Fibroblast of lung (primary cell): Measurements from ENCODE around the gene GNAL. TPM values are rescaled to one million over a fixed set of nuclear protein-coding genes. Genes with fewer than 3 reads are reported as not detected.
A peak's percentile ranks its signal among the peaks of the same experiment; 100 is the strongest.

Experiments
- DNase-seq, 2 donors: peaks; one replicate each; pipeline versions ENCODE4 v3.0.0 to v3.0.0-alpha.2; 2010; ENCODE audit warnings: low read depth in 2 of 2
- H2AFZ ChIP-seq: 2 replicates; pipeline ENCODE4 v1.5.1; 2012; ENCODE audit warnings: low read length, control low read depth, inconsistent platforms
- H3K27ac ChIP-seq: 2 replicates; pipeline ENCODE4 v1.5.1; 2011; ENCODE audit warnings: low read length, control low read depth; ENCODE audit not compliant: insufficient read depth
- H3K27me3 ChIP-seq: 2 replicates; pipeline ENCODE4 v1.5.1; 2011; ENCODE audit warnings: mild to moderate bottlenecking, low read length; ENCODE audit not compliant: control insufficient read depth, insufficient read depth
- H3K36me3 ChIP-seq: 2 replicates; pipeline ENCODE4 v1.5.1; 2011; ENCODE audit warnings: low read length; ENCODE audit not compliant: control insufficient read depth, insufficient read depth
- H3K4me1 ChIP-seq: 2 replicates; pipeline ENCODE4 v1.5.1; 2011; ENCODE audit warnings: low read length; ENCODE audit not compliant: control insufficient read depth, insufficient read depth; ENCODE audit errors: extremely low read depth
- H3K4me2 ChIP-seq: 2 replicates; pipeline ENCODE4 v1.5.1; 2011; ENCODE audit warnings: low read length, control low read depth; ENCODE audit not compliant: insufficient read depth; ENCODE audit errors: extremely low read depth
- H3K4me3 ChIP-seq, 4 experiments: fragments of 200-600 bp in 1 of 4; sonication (generic) in 1 of 4; replicated peaks in 1 of 4; 2 replicates each; pipeline ENCODE4 v1.5.1; 2011 to 2016; ENCODE audit warnings: low read length in 4 of 4, low read depth in 3 of 4, mild to moderate bottlenecking in 3 of 4, control low read depth in 2 of 4, inconsistent platforms in 1 of 4, mixed read lengths in 1 of 4; ENCODE audit not compliant: insufficient read depth in 1 of 4; ENCODE audit errors: control extremely low read depth in 1 of 4
- H3K79me2 ChIP-seq: 2 replicates; pipeline ENCODE4 v1.5.1; 2012; ENCODE audit warnings: mild to moderate bottlenecking, low read length, inconsistent platforms; ENCODE audit not compliant: control insufficient read depth, insufficient read depth
- H3K9ac ChIP-seq: 2 replicates; pipeline ENCODE4 v1.5.1; 2011; ENCODE audit warnings: mild to moderate bottlenecking, low read length, control low read depth; ENCODE audit not compliant: insufficient read depth
- H3K9me3 ChIP-seq: 2 replicates; pipeline ENCODE4 v1.5.1; 2012; ENCODE audit warnings: low read depth, low read length; ENCODE audit not compliant: control insufficient read depth, insufficient read depth
- H4K20me1 ChIP-seq: 2 replicates; pipeline ENCODE4 v1.5.1; 2011; ENCODE audit warnings: low read length; ENCODE audit not compliant: control insufficient read depth, insufficient read depth; ENCODE audit errors: extremely low read depth
- EZH2 ChIP-seq: IDR thresholded peaks from 2 replicates; pipeline ENCODE4 v1.5.1; 2012; ENCODE audit warnings: low read length, control low read depth, mild to moderate bottlenecking; ENCODE audit errors: missing control alignments
- polyA plus RNA-seq, 2 donors: library from polyadenylated mRNA; depleted of rRNA in 1 of 2; stranded (reverse) in 1 of 2; unstranded in 1 of 2; fragments of >200 nt; gene quantifications; 2 replicates each; pipeline ENCODE4 v1.2.1, GENCODE V29; 2011 to 2012; ENCODE audit warnings: missing spikeins in 1 of 2
- total RNA-seq: library from RNA; depleted of rRNA; stranded (reverse); fragments of >200 nt; gene quantifications from 2 replicates; pipeline ENCODE4 v1.2.1, GENCODE V29; 2014
- TF ChIP-seq, protein P1 (sequence below), 2 donors: IDR thresholded peaks in 1 of 2; conservative IDR thresholded peaks in 1 of 2; 1 replicate in 1 of 2; 2 replicates in 1 of 2; pipeline ENCODE4 v1.5.1; 2011 to 2012; ENCODE audit warnings: low read length in 2 of 2, control low read depth in 1 of 2, inconsistent platforms in 1 of 2, low read depth in 1 of 2, mild to moderate bottlenecking in 1 of 2

Gene GNAL
- total and polyA plus RNA-seq, 2 donors (not counting 1 experiment from before 2014, with no cell fraction given), result 0.05 to 0.50 TPM

DNA sequence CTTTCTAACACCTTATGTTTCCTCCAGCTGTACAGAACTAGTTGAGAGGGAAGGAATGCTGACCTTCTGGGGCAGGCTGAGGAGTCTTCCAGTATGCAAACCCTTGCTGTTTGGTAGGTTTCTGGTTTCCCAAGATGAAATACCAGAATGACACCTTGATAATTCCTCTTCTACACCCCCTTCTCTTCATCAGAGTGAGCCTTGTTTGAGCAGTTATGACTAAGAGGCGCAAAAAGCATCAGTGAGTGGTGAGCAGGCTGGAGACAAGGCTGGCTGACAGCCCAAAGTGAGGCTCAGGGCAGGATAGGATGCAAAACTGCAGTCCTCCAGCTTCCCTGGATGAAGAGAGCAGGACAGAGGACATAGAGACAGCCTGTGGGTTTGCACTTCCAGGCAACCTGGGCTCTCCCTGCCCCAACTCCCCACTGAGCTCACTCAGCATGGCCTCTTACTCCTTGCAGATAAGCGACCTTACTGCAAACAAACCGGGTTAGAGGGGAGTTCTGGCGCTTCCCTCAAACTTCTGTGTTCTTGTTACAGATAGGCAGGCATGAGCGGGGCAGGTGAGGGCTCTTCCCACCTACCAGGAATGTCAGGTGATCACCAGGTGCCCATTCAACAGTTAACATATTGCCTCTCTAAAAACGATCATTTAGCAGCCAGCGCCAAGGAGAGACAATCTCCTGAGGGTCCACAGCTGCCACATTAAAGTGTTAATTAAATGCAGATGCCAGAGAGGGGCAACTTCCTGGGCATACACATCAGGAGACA, 213.6 kb downstream of the GNAL start:
- no peak overlapping the region for H3K4me2 ChIP-seq
- peaks cover 2% of the 10 kb centered on the region for H3K4me1 ChIP-seq
- H3K27me3 ChIP-seq, result no peaks in the 10 kb centered on the region
- H3K27ac ChIP-seq, result no peak overlapping the region
- H2AFZ ChIP-seq, result no peak overlapping the region
- H3K9ac ChIP-seq, result no peak overlapping the region
- no peaks in the 10 kb centered on the region for H3K9me3 ChIP-seq
- DNase-seq, result peak in 1 of 2 donors; percentile 75
- peaks cover 4% of the 10 kb centered on the region for H3K79me2 ChIP-seq
- TF ChIP-seq EZH2, result no peak
- TF ChIP-seq, protein P1, sequence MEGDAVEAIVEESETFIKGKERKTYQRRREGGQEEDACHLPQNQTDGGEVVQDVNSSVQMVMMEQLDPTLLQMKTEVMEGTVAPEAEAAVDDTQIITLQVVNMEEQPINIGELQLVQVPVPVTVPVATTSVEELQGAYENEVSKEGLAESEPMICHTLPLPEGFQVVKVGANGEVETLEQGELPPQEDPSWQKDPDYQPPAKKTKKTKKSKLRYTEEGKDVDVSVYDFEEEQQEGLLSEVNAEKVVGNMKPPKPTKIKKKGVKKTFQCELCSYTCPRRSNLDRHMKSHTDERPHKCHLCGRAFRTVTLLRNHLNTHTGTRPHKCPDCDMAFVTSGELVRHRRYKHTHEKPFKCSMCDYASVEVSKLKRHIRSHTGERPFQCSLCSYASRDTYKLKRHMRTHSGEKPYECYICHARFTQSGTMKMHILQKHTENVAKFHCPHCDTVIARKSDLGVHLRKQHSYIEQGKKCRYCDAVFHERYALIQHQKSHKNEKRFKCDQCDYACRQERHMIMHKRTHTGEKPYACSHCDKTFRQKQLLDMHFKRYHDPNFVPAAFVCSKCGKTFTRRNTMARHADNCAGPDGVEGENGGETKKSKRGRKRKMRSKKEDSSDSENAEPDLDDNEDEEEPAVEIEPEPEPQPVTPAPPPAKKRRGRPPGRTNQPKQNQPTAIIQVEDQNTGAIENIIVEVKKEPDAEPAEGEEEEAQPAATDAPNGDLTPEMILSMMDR (conservative IDR thresholded peaks at IDR 0.05 in 1 of 2, IDR thresholded peaks at IDR 0.05 in 1 of 2; ENCODE audit: low read depth in 1 of 2, low read length in 2 of 2), result no peak
- no peak overlapping the region for H3K4me3 ChIP-seq
- H3K36me3 ChIP-seq, result no peaks in the 10 kb centered on the region
- no peaks in the 10 kb centered on the region for H4K20me1 ChIP-seq

DNA sequence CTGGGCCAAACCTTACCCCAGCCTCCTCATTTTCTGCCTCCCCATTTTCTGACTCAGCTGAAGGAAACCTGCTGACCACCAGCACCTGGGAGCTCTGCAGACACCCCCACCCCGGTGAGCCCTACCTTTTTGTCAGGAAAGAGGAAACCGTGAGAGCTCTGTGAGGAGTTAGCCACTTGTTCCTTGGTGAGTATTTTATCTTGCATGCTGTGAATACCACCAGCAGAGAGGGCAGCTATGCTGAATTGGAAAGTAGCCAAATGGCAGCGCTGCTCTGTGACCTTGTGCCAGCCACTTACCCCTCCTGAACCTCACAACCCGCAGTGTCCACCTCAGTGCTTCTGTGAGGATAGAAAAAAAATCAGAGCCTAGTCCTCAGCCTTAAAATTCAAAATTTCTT, 216.5 kb downstream of the GNAL start:
- Histone ChIP-seq H3K27me3 (no peaks in the 10 kb centered on the region), H3K9ac (no peak overlapping the region), H2AFZ (no peak overlapping the region), H3K79me2 (peaks cover 4% of the 10 kb centered on the region), H3K36me3 (no peaks in the 10 kb centered on the region), H3K9me3 (no peaks in the 10 kb centered on the region), H3K27ac (no peak overlapping the region), H3K4me2 (no peak overlapping the region), H4K20me1 (no peaks in the 10 kb centered on the region), H3K4me1 (peaks cover 5% of the 10 kb centered on the region), H3K4me3 (no peak overlapping the region)
- no peak for DNase-seq
- TF ChIP-seq EZH2, result no peak

DNA sequence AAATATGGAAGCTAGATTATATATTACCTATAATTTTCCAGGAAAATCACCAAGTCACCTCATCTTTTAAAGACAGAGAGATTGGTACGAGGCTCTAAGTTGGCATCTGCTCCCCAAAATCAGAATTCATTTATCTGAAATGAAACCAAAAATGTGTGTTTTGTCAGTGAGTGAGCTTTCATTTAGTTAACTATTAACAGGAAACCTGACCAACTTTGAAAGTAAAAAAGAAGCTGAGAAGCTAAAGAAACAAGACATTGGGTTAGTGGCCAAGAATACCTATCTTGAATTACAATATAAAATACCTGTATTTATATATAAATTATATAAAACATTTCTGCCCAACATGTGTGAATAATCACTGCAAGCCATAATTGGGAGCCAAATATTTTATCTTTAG, 217.1 kb downstream of the GNAL start:
- H2AFZ ChIP-seq, result no peak overlapping the region
- no peak overlapping the region for H3K4me2 ChIP-seq
- no peaks in the 10 kb centered on the region for H3K36me3 ChIP-seq
- H3K4me3 ChIP-seq, result no peak overlapping the region
- no peaks in the 10 kb centered on the region for H4K20me1 ChIP-seq
- no peak for TF ChIP-seq EZH2
- TF ChIP-seq, protein P1 (conservative IDR thresholded peaks at IDR 0.05 in 1 of 2, IDR thresholded peaks at IDR 0.05 in 1 of 2; ENCODE audit: low read depth in 1 of 2, low read length in 2 of 2), result no peak
- H3K9me3 ChIP-seq, result no peaks in the 10 kb centered on the region
- H3K27ac ChIP-seq, result no peak overlapping the region
- no peak for DNase-seq
- peaks cover 5% of the 10 kb centered on the region for H3K4me1 ChIP-seq
- H3K9ac ChIP-seq, result no peak overlapping the region
- peaks cover 4% of the 10 kb centered on the region for H3K79me2 ChIP-seq
- H3K27me3 ChIP-seq, result no peaks in the 10 kb centered on the region
